ENCODE results near the gene ALKBH2.
"Not testable (repeated sequence)": the region's sequence is repeated elsewhere in the genome, so short reads cannot be mapped to it uniquely, and the experiment has no call there.

ALKBH2 gene

GRCh38 chr12:109065853-109066193 is 27.4 kb downstream of the ALKBH2 start:
- DNase-seq (ENCODE audit: low read depth) = no peak

GRCh38 chr12:109065154-109065852 is 28.0 kb downstream of the ALKBH2 start:
- DNase-seq (ENCODE audit: low read depth) = no peak

- DNase-seq (ENCODE audit: low read depth) = no peak
These were observed 29.1 kb downstream of the ALKBH2 start for GRCh38 chr12:109064143-109064542.

- DNase-seq (ENCODE audit: low read depth) = no peak
These were observed 34.5 kb downstream of the ALKBH2 start for GRCh38 chr12:109058773-109059172.

- no peak for DNase-seq (ENCODE audit: low read depth)
These were observed 35.9 kb downstream of the ALKBH2 start for GRCh38 chr12:109057376-109057775.

GRCh38 chr12:109056891-109057290 is 36.4 kb downstream of the ALKBH2 start:
- DNase-seq (ENCODE audit: low read depth) = no peak

- no peak for DNase-seq (ENCODE audit: low read depth)
These were observed 38.8 kb downstream of the ALKBH2 start for GRCh38 chr12:109054520-109054919.

- not testable (repeated sequence) for DNase-seq (ENCODE audit: low read depth)
These were observed 39.2 kb downstream of the ALKBH2 start for GRCh38 chr12:109054124-109054513.

- DNase-seq (ENCODE audit: low read depth) = no peak
These were observed 39.7 kb downstream of the ALKBH2 start for GRCh38 chr12:109053382-109054123.

GRCh38 chr12:109052414-109053323 is 40.6 kb downstream of the ALKBH2 start, which contains the start of gene USP30:
TSS of gene USP30 (plus strand) at chr12:109052576. CDS start at chr12:109052679, 103 bp downstream.
- DNase-seq (ENCODE audit: low read depth) = peak; percentile 77

- DNase-seq (ENCODE audit: low read depth) = no peak
These were observed 41.2 kb downstream of the ALKBH2 start for GRCh38 chr12:109052097-109052413.

GRCh38 chr12:109049794-109050193 is 43.5 kb downstream of the ALKBH2 start:
- DNase-seq (ENCODE audit: low read depth) = not testable (repeated sequence)

GRCh38 chr12:109048706-109049105 is 44.6 kb downstream of the ALKBH2 start:
- DNase-seq (ENCODE audit: low read depth) = not testable (repeated sequence)

- no peak for DNase-seq (ENCODE audit: low read depth)
These were observed 46.0 kb downstream of the ALKBH2 start for GRCh38 chr12:109047081-109047805.

GRCh38 chr12:109044241-109044640 is 49.0 kb downstream of the ALKBH2 start:
- no peak for DNase-seq (ENCODE audit: low read depth)

Measured in activated T-cell treated with anti-CD3 and anti-CD28 coated beads for 1 hour (primary cell).